HG03521 (cell line): ENCODE results near the gene HDAC6.

Experiments used
- ATAC-seq: cut with Tn5 transposase; IDR thresholded peaks from one replicate; pipeline ENCODE4 v1.9.1; 2021; ENCODE audit warnings: mild to moderate bottlenecking, moderate library complexity; ENCODE audit not compliant: unreplicated experiment

HDAC6 gene

DNA sequence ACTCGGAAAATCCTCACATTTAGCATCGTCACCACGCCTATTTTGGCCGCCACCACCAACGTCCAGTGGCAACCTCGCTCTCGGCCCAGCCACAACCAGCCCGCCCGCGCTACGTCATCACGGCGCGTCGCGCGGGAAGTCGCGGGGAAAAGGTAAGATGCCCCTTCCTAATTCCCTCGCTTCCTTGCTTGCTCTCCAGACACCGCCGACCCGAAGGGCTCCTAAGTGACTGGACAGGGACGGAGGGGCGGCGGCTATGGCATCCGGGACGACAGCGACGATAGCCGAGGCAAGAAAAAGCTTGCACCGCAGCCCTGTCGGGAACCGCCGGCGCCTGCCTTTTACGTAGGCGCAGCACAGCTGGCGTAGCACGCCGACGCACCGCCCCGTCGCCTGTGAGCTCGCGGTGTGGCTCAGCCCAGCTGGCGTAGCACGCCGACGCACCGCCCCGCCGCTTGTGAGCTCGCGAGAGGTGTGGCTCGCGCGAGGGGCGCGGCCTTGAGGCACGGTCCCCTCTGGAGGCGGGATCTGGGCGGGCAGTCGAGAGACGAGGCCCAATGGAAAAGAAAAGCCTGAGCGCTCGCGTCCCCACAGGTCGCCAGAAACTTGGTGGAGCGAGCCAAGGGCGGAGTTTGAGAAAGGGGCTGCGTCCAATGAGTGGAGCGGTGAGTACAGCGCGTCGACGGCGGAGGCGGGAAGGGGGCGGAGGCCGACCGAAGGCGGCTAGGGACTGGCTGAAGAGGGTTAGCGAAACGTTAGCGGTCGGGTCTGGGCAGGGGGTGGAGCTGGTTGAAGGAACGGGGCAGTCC, at the start of gene HDAC6:
Gene HDAC6 (plus strand): TSS at position 788 of the 809 bp plus-strand sequence. CDS start 626 bp downstream, outside the sequence.
- peak; percentile 85 for ATAC-seq

DNA sequence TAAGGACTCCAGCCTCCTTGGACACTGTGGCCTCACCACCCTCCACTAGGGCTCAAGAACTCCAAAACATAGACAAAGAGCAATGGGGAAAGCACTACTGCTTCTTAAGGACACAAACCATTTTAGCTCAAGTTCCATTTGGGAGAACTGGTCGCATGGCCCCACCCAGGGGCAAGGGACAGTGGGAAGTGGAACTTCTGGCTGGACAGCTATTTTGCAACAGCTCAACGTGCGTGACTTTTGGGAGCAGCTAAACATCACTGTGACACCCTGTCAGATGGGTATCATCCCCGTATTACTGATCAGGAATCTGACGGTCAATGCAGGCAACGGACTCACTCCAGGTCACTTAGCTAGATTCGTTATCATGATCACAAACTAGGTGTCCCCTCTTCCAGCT, 49.4 kb upstream of the HDAC6 start:
- ATAC-seq: no peak

DNA sequence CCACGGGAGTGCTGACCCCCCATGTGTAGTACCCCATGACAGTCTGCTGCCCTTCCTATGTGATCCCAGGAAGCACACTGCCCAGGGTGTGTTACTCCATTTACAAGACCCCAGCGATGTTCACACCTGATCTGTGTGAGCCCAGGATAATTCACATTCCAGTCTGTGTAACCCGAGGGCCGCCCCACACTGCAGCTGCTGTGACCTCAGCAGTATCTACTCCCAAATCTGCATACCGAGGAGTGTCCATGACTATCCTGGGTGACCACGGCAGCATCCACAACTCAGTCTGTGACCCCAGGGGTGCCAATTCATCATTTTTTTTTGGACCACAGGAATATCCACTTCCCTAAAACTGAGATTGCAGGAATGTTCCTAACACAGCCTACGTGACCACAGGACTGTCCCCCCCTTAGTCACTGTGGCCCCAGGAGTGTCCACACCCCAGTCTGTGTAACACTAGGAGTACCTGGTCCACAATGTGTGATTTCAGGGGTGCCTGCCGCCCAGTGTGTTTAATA, 48.1 kb upstream of the HDAC6 start:
- ATAC-seq: no peak

DNA sequence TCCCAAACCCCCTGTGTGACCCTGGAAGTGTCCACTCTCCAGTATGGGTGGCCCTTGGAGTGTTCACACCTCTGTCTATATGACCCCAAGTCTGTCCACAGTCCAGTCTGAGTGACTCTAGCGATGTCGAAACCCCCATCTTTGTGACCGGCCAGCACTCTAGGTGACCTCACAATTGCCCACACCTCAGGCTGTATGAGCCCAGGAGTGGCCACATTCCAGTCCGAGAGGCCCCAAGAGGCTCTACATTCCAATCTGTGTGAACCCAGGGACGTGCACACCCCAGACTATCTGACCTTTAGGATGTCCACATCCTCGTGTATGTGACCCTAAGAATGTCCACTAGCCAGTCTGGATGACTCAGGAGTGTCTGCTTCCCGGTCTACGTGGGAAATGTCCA, 47.6 kb upstream of the HDAC6 start:
- no peak for ATAC-seq

DNA sequence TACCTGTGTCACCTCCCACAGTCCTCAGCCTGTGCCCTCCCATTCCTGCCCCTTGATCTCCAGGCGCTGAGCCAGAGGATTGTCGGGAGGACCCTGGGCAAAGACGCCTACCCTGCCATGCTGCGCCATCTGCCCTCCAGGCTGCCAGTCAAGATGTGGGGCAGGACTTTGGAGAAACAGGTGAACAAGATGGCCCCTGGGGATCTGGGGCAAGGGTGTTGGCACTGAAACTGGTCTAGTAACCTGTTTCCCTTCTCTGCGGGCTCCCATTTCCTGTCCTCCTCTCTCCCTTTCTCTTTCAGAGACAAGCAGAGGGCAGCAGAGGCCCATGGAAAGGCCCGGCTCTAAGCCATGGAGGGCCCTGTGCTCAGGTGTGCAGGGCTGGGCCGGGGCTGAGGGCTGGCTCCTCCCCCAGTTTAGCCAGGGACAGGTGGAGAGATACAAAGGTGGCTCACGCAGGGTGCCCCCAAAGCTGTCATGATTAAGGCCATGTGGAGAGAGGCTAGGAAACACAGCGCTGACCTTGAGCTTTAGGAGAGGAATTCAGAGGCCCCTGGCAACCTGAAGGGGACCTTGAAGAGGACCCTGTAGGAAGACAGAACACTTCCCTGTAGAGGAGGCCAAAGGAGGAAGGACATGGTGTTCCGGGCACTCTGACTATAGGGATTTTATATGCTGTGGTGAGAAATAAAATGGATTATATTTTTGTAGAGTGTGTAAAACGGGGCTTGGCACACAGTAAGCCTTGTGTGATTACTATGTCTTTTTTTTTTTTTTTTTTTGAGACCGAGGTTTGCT, 40.0 kb upstream of the HDAC6 start, which contains the start of gene GLOD5:
Gene GLOD5 (plus strand): TSS at position 74 of the 798 bp plus-strand sequence. CDS start 44 bp downstream, at position 118.
- ATAC-seq: no peak

- no peak for ATAC-seq
Observed at GRCh38 chrX:48769230-48769629, 32.6 kb upstream of the HDAC6 start.

- no peak for ATAC-seq
Observed at GRCh38 chrX:48770296-48770695, 31.6 kb upstream of the HDAC6 start.

GRCh38 chrX:48772602-48773001, 29.3 kb upstream of the HDAC6 start:
- ATAC-seq: no peak

DNA sequence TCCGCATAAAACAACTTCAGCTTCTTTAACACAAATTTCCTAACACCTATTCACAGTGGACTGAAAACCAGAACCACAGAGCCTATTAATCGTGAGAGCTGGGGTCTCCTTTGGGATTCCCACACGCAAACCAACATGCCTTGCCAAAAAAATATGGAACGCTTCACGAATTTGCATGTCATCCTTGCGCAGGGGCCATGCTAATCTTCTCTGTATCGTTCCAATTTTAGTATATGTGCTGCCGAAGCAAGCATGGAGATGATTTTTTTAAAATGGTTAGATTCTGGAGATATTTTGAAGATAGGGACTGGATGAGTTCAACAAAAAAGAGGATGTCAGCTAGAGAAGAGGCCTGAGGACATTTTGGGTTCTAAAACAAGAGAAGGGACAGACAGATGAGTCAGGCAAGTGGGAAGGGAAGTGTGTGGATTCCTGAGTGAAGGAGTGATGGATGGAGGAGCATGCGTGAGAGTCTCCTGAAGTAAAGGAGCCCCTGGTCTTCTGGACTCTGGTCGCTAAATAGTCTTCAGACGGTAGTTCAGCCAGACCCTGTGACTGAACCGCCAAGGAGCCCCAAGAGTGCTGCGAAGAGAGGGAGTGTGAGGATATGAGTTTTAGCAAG, 24.9 kb upstream of the HDAC6 start:
- no peak for ATAC-seq

GRCh38 chrX:48779399-48779798, 22.5 kb upstream of the HDAC6 start:
- ATAC-seq: no peak

- no peak for ATAC-seq
Observed at GRCh38 chrX:48781705-48782104, 20.2 kb upstream of the HDAC6 start.

GRCh38 chrX:48782216-48782615, 19.7 kb upstream of the HDAC6 start:
- no peak for ATAC-seq

- no peak for ATAC-seq
Observed at GRCh38 chrX:48782795-48783194, 19.1 kb upstream of the HDAC6 start.

GRCh38 chrX:48784726-48785125, 17.1 kb upstream of the HDAC6 start:
- ATAC-seq: no peak

- no peak for ATAC-seq
Observed at GRCh38 chrX:48785186-48785539, 16.7 kb upstream of the HDAC6 start.

- ATAC-seq: no peak
Observed at GRCh38 chrX:48785540-48786214, 16.2 kb upstream of the HDAC6 start.

- ATAC-seq: no peak
Observed at GRCh38 chrX:48786341-48786800, 15.5 kb upstream of the HDAC6 start, which contains the start of gene GATA1. TSS of gene GATA1 (plus strand) at chrX:48786590. CDS start at chrX:48791110, 4,520 bp downstream.

DNA sequence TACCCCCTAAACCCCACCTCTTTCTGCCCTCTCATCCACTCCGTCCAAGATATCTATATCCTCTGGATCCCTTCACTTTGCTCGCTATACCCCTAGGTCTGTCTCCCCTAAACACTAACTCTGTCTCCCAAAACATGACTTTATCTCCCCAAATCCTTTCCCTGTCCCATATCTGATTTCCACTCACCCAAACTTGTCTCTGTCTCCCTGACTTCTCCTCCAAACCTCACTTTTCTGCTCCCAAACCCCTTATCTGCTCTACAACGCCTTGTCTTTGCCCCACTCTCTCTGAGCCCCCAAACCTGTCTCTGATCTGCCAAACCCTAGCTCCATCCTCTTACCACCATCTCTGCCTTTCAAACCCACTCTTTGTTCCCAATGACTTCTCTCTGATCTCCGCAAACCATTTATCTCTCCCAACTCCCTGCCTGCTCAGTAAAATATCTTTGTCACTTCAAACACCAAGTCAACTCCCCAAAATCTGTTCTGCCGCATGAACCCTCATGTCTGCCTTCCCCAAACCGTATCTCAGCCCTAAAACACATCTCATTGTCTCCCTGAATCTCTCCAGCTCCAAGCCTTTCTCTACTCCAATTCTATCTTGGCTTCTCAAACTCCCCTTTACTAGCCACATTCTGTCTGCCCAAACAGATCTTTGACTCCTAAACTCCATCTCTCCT, 14.9 kb upstream of the HDAC6 start:
- ATAC-seq: no peak

- ATAC-seq: no peak
Observed at GRCh38 chrX:48787505-48788443, 14.1 kb upstream of the HDAC6 start.
